Ureter (tissue), 1 donor: ENCODE results near the gene TBR1. TPM values are rescaled to one million over a fixed set of nuclear protein-coding genes. Genes with fewer than 3 reads are reported as not detected.

Source experiments
- DNase-seq: peaks from one replicate; pipeline ENCODE4 v3.0.0-alpha.2; 2020; ENCODE audit warnings: low spot score
- total RNA-seq: library from RNA; stranded (reverse); gene quantifications from one replicate; pipeline ENCODE4 v1.2.4, GENCODE V29; 2023
- donor health status: DM: yes; HTN: yes; CAD: no.

The TBR1 gene
- total RNA-seq, 1 donor from 2014 or later, result not detected

GRCh38 chr2:161415034-161415986, 787 bp upstream of the TBR1 start:
- no peak for DNase-seq

DNA sequence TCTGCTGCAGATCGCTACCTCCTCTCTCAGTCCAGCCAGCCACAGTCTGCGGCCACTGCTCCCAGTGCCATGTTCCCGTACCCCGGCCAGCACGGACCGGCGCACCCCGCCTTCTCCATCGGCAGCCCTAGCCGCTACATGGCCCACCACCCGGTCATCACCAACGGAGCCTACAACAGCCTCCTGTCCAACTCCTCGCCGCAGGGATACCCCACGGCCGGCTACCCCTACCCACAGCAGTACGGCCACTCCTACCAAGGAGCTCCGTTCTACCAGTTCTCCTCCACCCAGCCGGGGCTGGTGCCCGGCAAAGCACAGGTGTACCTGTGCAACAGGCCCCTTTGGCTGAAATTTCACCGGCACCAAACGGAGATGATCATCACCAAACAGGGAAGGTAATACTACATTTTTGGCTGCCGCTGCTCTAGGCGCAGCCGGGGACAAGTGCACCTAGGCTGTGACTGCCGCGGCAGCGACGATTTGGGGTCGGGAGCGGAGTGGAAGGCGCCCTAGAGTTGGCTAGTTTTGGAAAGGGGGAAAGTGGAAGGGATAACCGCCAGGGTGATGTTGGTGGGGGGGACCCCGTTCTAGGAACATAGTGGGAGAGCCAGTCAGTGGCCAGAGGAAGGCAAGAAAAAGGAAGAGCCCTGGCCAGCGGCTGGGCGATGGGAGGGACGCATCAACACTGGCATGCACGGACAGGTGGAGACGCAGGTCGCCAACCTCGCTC, 776 bp downstream of the TBR1 start:
- DNase-seq, result no peak

DNA sequence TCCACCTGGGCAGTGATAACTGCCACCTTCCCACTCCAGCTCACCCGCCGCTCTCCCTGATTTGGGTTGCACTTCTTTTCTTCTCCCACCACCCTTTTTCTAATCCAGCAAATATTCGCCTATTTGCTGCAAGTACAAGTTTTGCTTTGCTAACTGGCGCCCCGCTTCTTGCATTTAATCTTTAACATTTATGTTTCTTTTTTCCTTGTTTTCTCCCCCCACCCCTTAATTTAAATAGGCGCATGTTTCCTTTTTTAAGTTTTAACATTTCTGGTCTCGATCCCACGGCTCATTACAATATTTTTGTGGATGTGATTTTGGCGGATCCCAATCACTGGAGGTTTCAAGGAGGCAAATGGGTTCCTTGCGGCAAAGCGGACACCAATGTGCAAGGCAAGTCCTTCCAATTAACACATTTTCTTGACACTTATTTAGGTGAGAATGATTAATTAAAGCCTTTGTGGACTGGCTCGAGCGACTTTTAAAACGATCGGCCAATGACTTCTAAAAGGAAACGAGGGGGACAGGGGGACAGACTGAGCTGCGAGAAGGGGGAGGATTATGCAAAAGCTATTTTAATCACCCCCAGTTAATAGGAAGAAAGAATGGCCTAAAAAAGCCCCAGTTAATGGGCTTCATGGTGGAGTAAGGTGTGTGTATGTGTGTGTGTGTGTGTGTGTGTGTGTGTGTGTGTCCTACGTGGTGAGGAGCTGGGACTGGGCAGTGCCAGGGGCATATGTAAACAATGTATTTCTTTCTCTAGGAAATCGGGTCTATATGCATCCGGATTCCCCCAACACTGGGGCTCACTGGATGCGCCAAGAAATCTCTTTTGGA, 1.6 kb downstream of the TBR1 start:
- no peak for DNase-seq

DNA sequence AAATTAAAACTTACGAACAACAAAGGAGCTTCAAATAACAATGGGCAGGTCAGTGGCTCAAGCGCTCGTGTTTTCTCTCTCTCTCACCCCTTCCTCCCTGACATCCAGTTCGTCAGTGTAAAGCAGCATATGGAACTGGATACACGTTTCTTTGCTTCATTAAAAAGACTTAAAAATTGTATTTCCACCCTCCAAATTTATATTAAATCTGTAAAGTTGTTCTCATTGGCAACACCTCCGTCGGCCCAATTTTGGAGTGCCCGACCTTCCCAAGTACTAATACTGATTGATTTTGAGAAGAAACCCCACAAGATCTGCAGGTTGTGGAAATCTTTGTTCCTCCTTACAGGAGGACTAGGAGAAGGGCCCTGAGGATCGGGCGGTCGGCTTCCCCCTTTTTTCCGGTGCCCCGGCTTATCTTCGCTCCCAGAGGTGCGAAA, 2.2 kb downstream of the TBR1 start:
- no peak for DNase-seq

- DNase-seq, result no peak
These were observed 2.9 kb downstream of the TBR1 start for GRCh38 chr2:161418715-161419637.

DNA sequence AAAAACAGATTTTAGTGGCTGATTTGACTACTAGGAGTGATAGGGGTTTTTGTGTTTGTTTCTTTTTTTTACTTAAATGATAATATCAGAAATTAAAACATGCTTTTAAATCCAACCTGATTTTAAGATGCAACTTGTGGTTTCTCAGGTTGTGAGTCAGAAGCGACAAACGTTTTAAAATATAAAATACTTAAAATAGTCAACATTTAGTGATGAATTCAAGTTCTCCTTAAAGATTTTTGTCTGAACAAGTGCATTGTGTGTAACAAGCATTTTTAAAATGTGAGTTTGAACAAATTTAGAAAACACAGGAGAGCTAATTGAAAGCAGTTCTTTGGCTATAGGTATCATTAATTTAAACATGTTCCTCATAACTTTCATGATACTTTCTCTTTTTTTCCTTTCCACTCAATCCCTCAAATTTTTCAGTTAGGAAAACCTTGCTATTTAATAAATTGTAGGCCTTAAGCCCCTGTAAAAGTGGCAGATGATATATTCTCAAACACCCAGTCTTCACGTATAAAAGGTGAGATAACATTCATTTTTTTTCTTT, 3.6 kb downstream of the TBR1 start:
- no peak for DNase-seq

- no peak for DNase-seq
These were observed 4.4 kb downstream of the TBR1 start for GRCh38 chr2:161420406-161421074.

DNA sequence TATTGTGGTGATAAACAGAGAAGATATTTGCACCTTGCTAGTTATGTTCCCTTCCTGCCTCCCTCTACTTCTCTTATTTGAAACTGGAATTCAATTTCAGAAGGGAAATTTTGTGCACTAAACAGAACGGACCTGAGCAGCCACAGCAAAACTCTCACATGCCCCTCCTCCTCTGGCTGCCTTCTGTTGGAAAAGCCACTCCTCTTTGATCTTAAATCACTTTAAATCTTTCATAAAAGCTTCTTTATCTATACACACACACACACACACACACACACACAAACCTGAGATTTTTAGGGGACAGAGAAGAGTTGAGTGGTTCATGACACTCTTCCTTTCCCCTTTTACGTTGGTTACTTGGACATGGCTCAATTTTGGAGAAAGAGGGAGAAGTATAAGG, 5.6 kb downstream of the TBR1 start:
- no peak for DNase-seq

GRCh38 chr2:161422816-161423403, 6.8 kb downstream of the TBR1 start:
- DNase-seq, result no peak

DNA sequence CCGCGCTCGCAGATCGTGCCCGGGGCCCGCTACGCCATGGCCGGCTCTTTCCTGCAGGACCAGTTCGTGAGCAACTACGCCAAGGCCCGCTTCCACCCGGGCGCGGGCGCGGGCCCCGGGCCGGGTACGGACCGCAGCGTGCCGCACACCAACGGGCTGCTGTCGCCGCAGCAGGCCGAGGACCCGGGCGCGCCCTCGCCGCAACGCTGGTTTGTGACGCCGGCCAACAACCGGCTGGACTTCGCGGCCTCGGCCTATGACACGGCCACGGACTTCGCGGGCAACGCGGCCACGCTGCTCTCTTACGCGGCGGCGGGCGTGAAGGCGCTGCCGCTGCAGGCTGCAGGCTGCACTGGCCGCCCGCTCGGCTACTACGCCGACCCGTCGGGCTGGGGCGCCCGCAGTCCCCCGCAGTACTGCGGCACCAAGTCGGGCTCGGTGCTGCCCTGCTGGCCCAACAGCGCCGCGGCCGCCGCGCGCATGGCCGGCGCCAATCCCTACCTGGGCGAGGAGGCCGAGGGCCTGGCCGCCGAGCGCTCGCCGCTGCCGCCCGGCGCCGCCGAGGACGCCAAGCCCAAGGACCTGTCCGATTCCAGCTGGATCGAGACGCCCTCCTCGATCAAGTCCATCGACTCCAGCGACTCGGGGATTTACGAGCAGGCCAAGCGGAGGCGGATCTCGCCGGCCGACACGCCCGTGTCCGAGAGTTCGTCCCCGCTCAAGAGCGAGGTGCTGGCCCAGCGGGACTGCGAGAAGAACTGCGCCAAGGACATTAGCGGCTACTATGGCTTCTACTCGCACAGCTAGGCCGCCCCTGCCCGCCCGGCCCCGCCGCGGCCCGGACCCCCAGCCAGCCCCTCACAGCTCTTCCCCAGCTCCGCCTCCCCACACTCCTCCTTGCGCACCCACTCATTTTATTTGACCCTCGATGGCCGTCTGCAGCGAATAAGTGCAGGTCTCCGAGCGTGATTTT, 7.6 kb downstream of the TBR1 start:
- no peak for DNase-seq

- no peak for DNase-seq
These were observed 8.3 kb downstream of the TBR1 start for GRCh38 chr2:161424394-161424769.

DNA sequence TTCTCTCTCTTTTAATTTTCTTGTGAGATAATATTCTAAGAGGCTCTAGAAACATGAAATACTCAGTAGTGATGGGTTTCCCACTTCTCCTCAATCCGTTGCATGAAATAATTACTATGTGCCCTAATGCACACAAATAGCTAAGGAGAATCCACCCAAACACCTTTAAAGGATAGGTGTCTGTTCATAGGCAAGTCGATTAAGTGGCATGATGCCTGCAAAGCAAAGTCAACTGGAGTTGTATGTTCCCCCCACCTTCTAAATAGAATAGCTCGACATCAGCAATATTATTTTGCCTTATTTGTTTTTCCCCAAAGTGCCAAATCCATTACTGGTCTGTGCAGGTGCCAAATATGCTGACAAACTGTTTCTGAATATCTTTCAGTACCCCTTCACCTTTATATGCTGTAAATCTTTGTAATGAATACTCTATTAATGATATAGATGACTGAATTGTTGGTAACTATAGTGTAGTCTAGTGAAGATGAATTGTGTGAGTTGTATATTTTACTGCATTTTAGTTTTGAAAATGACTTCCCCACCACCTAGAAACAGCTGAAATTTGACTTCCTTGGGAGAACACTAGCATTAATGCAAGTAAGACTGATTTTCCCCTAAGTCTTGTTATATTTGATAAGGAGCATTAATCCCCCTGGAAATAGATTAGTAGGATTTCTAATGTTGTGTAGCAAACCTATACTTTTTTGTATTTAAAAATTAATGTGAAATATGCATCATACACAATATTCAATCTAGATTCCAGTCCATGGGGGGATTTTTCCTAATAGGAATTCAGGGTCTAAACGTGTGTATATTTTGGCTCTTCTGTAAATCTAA, 9.0 kb downstream of the TBR1 start:
- no peak for DNase-seq

GRCh38 chr2:161425728-161426454, 9.8 kb downstream of the TBR1 start:
- DNase-seq, result no peak

DNA sequence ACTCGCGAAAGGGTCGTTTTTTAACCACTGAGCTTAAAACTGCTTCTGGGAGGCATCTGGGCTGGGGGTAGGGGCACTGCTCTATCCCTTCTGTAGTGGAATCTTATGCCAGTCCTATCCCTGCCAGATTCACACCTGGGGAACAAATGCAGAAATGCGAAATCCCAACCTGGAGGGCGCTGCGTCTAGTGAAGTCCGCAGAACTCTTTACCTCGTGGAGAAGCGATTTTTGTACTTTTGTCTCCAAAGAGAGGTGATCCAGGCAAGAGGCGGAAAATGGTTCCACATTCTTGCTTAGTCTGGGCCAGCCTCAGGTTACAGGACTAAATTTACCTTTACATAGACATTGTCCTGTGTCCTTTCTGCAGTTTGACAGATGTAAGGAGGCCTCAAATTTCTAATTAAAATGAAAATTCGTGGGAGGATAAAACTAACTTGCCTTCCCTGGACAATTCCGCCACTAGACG, 10.4 kb downstream of the TBR1 start:
- no peak for DNase-seq

GRCh38 chr2:161426922-161427663, 11.0 kb downstream of the TBR1 start:
- no peak for DNase-seq
